K562 (cell line): ENCODE results near the gene SLC34A3. TPM values are rescaled to one million over a fixed set of nuclear protein-coding genes. Genes with fewer than 3 reads are reported as not detected.

Source experiments
- ERF ChIP-seq: fragments of 450-650 bp; formaldehyde crosslinking; IDR thresholded peaks from 2 replicates; pipeline ENCODE4 v1.4.0; 2020; ENCODE audit warnings: mild to moderate bottlenecking, mixed read lengths
- ETV5 ChIP-seq: sonication (generic); formaldehyde crosslinking; IDR thresholded peaks from 2 replicates; pipeline ENCODE4 v1.4.0; 2020; ENCODE audit warnings: low read depth, mild to moderate bottlenecking, missing genetic modification reagents
- GABPB1 ChIP-seq: sonication (generic); formaldehyde crosslinking; IDR thresholded peaks from 2 replicates; pipeline ENCODE4 v1.8.0; 2022; ENCODE audit warnings: mild to moderate bottlenecking, missing genetic modification reagents
- HDGF ChIP-seq: fragments of 450-650 bp; IDR thresholded peaks from 2 replicates; pipeline ENCODE4 v1.6.1; 2016
- MEIS2 ChIP-seq: fragments of 450-650 bp; IDR thresholded peaks from 2 replicates; pipeline ENCODE4 v1.6.1; 2014; ENCODE audit warnings: mild to moderate bottlenecking; ENCODE audit not compliant: partially characterized antibody
- NFYB ChIP-seq: IDR thresholded peaks from 2 replicates; pipeline ENCODE4 v1.6.1; 2011; ENCODE audit warnings: mild to moderate bottlenecking, moderate library complexity; ENCODE audit not compliant: insufficient read length; ENCODE audit errors: extremely low read depth
- PHF8 ChIP-seq: fragments of 200-600 bp; sonication (generic); IDR thresholded peaks from 2 replicates; pipeline ENCODE4 v1.6.1; 2012; ENCODE audit warnings: mixed run types, mild to moderate bottlenecking, inconsistent platforms, low read length, moderate library complexity, borderline replicate concordance
- RBBP5 ChIP-seq: fragments of 200-600 bp; sonication (generic); IDR thresholded peaks from 2 replicates; pipeline ENCODE4 v1.6.1; 2012; ENCODE audit warnings: borderline replicate concordance, mild to moderate bottlenecking, low read length, control low read depth, inconsistent platforms; ENCODE audit not compliant: insufficient read depth, poor library complexity, severe bottlenecking
- RBFOX2 ChIP-seq: fragments of 200-400 bp; formaldehyde crosslinking; IDR thresholded peaks from 2 replicates; pipeline ENCODE4 v1.6.1; 2017; ENCODE audit warnings: low read depth, mild to moderate bottlenecking, low read length, moderate library complexity
- SAP30 ChIP-seq: fragments of 200-600 bp; sonication (generic); IDR thresholded peaks from 2 replicates; pipeline ENCODE4 v1.6.1; 2012; ENCODE audit warnings: borderline replicate concordance, low read depth, mild to moderate bottlenecking, moderate library complexity, low read length, control low read depth, inconsistent platforms; ENCODE audit not compliant: insufficient read depth, poor library complexity, severe bottlenecking
- TEAD4 ChIP-seq, 2 experiments: sonication (generic) in 1 of 2; formaldehyde crosslinking in 1 of 2; IDR thresholded peaks; 2 replicates each; pipeline versions ENCODE4 v1.6.1 to v1.8.0; 2012 to 2022; ENCODE audit warnings: borderline replicate concordance in 1 of 2, inconsistent platforms in 1 of 2, low read length in 1 of 2, mild to moderate bottlenecking in 1 of 2, missing genetic modification reagents in 1 of 2
- TOE1 ChIP-seq, 2 experiments: fragments of 450-650 bp in 1 of 2; sonication (generic) in 1 of 2; formaldehyde crosslinking in 1 of 2; IDR thresholded peaks; 2 replicates each; pipeline versions ENCODE4 v1.7.1 to v1.8.0; 2016 to 2022; ENCODE audit warnings: borderline replicate concordance in 2 of 2, mild to moderate bottlenecking in 2 of 2, antibody characterized with exemption in 1 of 2, inconsistent platforms in 1 of 2, low read depth in 1 of 2, missing genetic modification reagents in 1 of 2, moderate library complexity in 1 of 2
- ZBTB1 ChIP-seq: sonication (generic); formaldehyde crosslinking; IDR thresholded peaks from 2 replicates; pipeline ENCODE4 v1.8.1; 2023; ENCODE audit warnings: missing genetic modification reagents, low read depth, mild to moderate bottlenecking, borderline replicate concordance
- ZFP30 ChIP-seq: fragments of 250-450 bp; sonication (Bioruptor Pico); IDR thresholded peaks from 2 replicates; pipeline ENCODE4 v1.8.0; 2022; ENCODE audit warnings: moderate library complexity, mild to moderate bottlenecking, inconsistent platforms, borderline replicate concordance
- ZNF354B ChIP-seq: fragments of 250-450 bp; sonication (Bioruptor Pico); IDR thresholded peaks from 2 replicates; pipeline ENCODE4 v1.4.0; 2020
- polyA plus RNA-seq, 8 experiments: library from polyadenylated mRNA; depleted of rRNA in 4 of 8; stranded (reverse) in 5 of 8; unstranded in 3 of 8; fragments of >200 nt; fragmentation: Nextera tagmentation in 2 of 8; fragmentation: Illumina TruSeq in 1 of 8; extraction: Ambion mirVana in 2 of 8; extraction: Trizol in 1 of 8; gene quantifications; 2 replicates each; pipeline versions ENCODE4 v1.2.1 to v1.2.3, GENCODE V29; 2011 to 2014; ENCODE audit warnings: inconsistent platforms in 1 of 8, missing spikeins in 1 of 8
- total RNA-seq, 7 experiments: library from RNA; depleted of rRNA in 6 of 7; stranded (reverse); fragments of >200 nt in 6 of 7; fragmentation: Illumina TruSeq in 2 of 7; extraction: Trizol in 2 of 7; gene quantifications; 2 replicates each; pipeline versions ENCODE4 v1.2.1 to v1.2.3, GENCODE V29; 2011 to 2021; ENCODE audit warnings: low replicate concordance in 1 of 7
- TF ChIP-seq, protein P1 (sequence below): fragments of 450-650 bp; formaldehyde crosslinking; IDR thresholded peaks from 2 replicates; pipeline ENCODE4 v1.4.0; 2020; ENCODE audit warnings: mild to moderate bottlenecking, moderate library complexity
- TF ChIP-seq, protein P2 (sequence below): sonication (generic); formaldehyde crosslinking; IDR thresholded peaks from 2 replicates; pipeline ENCODE4 v1.8.0; 2022; ENCODE audit warnings: mild to moderate bottlenecking, missing genetic modification reagents
- TF ChIP-seq, protein P3 (sequence below): fragments of 450-650 bp; IDR thresholded peaks from 2 replicates; pipeline ENCODE4 v1.6.1; 2016; ENCODE audit warnings: missing biosample characterization, missing genetic modification characterization
- TF ChIP-seq, protein P4 (sequence below): fragments of 250-450 bp; sonication (Bioruptor Pico); IDR thresholded peaks from 2 replicates; pipeline ENCODE4 v1.9.0; 2021; ENCODE audit warnings: mild to moderate bottlenecking, inconsistent platforms

The SLC34A3 gene
- total and polyA plus RNA-seq, 9 of the 15 experiments (the other 6 are each of a cell fraction or from before 2014, with no cell fraction given): not detected

DNA sequence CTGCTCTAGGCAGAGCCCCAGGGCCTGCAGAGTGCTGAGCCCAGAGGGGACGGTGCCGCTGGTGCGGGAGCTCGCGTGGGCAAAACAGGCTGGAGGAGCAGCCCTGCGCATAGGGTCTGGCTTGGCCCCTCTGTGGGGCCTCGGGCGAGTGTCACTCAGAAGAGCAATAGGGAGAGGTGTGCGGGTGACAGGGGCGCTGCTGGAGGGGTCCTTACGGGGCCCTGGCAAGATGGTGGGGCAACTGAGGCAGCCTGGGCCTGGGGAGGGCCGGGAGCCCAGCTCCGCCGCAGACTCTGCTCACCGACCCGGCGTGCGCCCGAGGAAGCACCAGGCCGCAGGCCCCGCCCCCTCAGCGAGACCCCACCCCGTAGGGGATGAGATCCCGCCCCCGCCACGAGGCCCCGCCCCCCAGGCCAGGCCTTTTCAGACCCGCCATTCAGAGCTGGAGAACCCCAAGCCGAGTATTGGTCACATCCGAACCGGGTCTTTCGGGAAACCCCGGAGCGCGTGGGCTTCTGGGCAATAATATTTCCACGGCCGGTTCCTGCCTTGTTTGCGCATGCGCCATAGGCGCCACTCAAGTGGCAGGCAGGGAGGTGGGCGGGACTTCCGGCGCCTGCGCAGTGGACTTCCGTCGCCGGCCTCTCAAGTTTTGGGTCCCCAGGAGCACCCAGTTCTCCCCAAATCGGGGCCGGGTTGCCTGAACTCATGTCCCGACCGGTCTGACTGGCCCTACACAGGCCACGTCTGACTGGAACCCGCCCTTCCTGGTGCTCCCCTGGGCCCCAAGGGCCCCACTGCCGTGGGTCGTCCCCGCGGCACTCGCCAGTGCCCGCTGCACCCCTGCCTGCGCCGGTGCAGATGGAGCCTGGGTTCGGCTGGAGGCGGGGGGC, 7.4 kb upstream of the SLC34A3 start (continued):
- TF ChIP-seq, protein P1, sequence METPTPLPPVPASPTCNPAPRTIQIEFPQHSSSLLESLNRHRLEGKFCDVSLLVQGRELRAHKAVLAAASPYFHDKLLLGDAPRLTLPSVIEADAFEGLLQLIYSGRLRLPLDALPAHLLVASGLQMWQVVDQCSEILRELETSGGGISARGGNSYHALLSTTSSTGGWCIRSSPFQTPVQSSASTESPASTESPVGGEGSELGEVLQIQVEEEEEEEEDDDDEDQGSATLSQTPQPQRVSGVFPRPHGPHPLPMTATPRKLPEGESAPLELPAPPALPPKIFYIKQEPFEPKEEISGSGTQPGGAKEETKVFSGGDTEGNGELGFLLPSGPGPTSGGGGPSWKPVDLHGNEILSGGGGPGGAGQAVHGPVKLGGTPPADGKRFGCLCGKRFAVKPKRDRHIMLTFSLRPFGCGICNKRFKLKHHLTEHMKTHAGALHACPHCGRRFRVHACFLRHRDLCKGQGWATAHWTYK (CRISPR knock-in tag): peak; percentile 67; the same call in 1 of the 2 replicates
- TF ChIP-seq, protein P2, sequence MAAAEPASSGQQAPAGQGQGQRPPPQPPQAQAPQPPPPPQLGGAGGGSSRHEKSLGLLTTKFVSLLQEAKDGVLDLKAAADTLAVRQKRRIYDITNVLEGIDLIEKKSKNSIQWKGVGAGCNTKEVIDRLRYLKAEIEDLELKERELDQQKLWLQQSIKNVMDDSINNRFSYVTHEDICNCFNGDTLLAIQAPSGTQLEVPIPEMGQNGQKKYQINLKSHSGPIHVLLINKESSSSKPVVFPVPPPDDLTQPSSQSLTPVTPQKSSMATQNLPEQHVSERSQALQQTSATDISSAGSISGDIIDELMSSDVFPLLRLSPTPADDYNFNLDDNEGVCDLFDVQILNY (CRISPR knock-in tag): no peak
- TF ChIP-seq HDGF (0 out of 2 replicates have a peak, but pooled peaks have one; percentile 56), ERF (CRISPR knock-in tag) (0 out of 2 replicates have a peak, but pooled peaks have one; percentile 65), RBFOX2 (peak; percentile 84), ZBTB1 (0 out of 2 replicates have a peak, but pooled peaks have one; percentile 6), TOE1 (IDR thresholded peaks at IDR 0.05; ENCODE audit: borderline replicate concordance) (peak; percentile 56; the same call in 1 of the 2 replicates), TOE1 (CRISPR knock-in tag; IDR thresholded peaks at IDR 0.05; ENCODE audit: borderline replicate concordance, low read depth) (no peak), ZFP30 (no peak), ETV5 (CRISPR knock-in tag) (0 out of 2 replicates have a peak, but pooled peaks have one; percentile 27), TEAD4 (IDR thresholded peaks at IDR 0.05; ENCODE audit: low read length) (peak; percentile 36; the same call in 1 of the 2 replicates), TEAD4 (CRISPR knock-in tag; IDR thresholded peaks at IDR 0.05; ENCODE audit: borderline replicate concordance) (no peak), GABPB1 (CRISPR knock-in tag) (peak; percentile 92), PHF8 (peak; percentile 90), MEIS2 (peak; percentile 92), SAP30 (no peak), ZNF354B (CRISPR knock-in tag) (no peak), RBBP5 (no peak), NFYB (peak; percentile 5)
- TF ChIP-seq, protein P3, sequence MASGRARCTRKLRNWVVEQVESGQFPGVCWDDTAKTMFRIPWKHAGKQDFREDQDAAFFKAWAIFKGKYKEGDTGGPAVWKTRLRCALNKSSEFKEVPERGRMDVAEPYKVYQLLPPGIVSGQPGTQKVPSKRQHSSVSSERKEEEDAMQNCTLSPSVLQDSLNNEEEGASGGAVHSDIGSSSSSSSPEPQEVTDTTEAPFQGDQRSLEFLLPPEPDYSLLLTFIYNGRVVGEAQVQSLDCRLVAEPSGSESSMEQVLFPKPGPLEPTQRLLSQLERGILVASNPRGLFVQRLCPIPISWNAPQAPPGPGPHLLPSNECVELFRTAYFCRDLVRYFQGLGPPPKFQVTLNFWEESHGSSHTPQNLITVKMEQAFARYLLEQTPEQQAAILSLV: no peak
- TF ChIP-seq, protein P4, sequence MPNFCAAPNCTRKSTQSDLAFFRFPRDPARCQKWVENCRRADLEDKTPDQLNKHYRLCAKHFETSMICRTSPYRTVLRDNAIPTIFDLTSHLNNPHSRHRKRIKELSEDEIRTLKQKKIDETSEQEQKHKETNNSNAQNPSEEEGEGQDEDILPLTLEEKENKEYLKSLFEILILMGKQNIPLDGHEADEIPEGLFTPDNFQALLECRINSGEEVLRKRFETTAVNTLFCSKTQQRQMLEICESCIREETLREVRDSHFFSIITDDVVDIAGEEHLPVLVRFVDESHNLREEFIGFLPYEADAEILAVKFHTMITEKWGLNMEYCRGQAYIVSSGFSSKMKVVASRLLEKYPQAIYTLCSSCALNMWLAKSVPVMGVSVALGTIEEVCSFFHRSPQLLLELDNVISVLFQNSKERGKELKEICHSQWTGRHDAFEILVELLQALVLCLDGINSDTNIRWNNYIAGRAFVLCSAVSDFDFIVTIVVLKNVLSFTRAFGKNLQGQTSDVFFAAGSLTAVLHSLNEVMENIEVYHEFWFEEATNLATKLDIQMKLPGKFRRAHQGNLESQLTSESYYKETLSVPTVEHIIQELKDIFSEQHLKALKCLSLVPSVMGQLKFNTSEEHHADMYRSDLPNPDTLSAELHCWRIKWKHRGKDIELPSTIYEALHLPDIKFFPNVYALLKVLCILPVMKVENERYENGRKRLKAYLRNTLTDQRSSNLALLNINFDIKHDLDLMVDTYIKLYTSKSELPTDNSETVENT (CRISPR knock-in tag): peak; percentile 64; the same call in 1 of the 2 replicates
